ENCODE measurements around the gene CTCFL.

The CTCFL gene, protein sequence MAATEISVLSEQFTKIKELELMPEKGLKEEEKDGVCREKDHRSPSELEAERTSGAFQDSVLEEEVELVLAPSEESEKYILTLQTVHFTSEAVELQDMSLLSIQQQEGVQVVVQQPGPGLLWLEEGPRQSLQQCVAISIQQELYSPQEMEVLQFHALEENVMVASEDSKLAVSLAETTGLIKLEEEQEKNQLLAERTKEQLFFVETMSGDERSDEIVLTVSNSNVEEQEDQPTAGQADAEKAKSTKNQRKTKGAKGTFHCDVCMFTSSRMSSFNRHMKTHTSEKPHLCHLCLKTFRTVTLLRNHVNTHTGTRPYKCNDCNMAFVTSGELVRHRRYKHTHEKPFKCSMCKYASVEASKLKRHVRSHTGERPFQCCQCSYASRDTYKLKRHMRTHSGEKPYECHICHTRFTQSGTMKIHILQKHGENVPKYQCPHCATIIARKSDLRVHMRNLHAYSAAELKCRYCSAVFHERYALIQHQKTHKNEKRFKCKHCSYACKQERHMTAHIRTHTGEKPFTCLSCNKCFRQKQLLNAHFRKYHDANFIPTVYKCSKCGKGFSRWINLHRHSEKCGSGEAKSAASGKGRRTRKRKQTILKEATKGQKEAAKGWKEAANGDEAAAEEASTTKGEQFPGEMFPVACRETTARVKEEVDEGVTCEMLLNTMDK

DNA sequence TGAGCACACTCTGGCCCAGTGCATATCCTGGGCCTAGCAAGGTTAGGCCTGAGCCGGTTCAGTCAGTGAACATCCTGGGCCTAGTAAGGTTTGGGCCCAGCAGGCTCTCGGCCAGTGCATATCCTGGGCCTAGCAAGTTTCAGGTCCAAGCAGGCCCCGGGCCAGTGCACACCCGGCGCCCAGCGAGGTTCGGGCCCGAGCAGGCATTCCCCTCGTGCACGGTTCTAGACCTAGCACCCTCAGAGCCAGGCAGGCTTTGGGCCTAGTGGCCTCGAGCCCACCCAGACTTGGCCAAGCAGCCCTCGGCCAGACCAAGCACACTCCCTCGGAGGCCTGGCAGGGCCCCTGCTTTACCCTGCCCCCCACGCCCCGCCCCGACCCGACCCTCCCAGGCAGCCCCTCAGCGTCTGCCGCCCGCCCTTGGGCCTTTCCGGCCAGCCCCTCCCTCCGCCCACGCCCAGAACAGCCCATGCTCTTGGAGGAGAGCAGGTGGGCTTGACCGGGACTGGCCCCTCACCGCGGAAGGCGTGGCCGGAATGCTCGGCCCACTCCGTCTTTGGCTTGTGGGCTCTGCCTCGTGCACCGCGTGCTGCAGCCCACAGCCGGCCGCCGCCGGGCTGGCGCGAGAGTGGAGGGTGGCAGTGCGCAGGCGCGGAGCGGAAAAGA lies at the start of gene CTCFL:
CTCFL (minus strand) TSS at position 630 of the 666 bp plus-strand sequence. CDS start 935 bp downstream, outside the sequence.
- no peak for FAIRE-seq

DNA sequence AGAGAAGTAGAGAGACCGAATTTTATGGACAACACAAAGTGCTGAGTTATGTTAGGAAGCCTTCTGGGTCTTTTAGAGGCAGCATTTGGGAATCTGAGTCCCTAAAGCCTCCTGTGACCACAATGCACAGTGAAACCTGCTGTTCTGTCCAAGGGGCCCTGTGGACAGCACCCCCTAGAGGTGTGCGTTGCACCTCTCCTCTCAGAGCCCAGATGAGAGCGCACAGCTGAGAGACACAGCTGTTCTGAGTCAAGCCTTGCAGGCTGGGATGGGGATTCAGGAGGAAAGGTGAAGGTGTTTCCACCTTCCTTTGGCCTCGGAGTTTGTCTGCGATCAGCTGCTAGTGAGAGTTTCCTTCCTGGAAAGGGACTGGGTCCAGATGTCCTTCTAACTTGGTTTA lies 49.0 kb upstream of the CTCFL start:
- FAIRE-seq, result no peak

DNA sequence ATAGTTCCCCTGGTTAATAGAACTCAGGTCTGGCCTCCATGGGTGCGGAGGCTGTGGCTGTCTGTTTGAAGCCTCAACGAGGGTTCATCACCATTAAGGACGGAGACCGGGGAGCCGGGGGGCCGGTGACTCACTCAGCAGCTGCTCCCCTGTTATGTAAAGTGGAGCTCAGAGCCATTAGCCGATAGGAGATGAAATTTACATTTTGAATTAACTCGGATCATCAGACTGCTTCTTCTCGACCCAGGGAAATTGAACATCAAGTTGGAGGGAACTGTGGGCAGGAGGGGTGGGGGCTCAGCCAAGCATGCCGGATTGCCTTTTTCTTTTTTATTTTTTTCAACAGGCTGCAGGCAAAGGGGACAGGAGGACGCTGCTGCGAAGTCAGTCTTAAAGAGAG lies 48.3 kb upstream of the CTCFL start:
- FAIRE-seq, result no peak

DNA sequence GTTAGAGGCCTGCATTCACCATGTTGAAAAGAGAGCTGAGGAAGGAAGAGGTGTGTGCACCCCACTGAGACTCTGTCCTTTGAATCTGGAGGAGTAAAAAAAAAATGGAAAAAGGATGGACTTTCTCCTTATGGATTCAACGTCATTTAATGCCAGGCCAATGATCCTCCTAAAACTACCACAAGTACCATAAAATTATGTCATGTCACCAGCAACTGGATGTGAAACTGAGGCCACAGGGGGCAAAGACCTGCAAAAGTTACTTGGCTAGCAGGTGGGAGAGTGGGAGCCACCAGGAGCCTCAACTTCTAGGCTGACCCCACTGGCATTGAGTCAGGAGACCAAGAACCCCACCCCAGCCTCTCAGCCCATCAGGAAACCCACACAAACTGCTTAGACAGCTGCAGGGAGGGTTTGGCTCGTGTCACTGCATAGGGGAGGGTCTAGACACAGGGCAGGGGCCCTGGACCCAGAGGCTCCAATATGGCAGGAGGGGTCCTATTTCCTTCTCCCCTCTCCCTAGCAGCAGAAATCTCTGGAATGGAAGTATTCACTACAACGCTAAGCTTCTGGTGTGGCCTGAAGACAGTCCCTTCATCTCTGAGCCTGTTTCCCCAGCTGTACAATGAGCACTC lies 47.0 kb upstream of the CTCFL start:
- FAIRE-seq, result no peak

DNA sequence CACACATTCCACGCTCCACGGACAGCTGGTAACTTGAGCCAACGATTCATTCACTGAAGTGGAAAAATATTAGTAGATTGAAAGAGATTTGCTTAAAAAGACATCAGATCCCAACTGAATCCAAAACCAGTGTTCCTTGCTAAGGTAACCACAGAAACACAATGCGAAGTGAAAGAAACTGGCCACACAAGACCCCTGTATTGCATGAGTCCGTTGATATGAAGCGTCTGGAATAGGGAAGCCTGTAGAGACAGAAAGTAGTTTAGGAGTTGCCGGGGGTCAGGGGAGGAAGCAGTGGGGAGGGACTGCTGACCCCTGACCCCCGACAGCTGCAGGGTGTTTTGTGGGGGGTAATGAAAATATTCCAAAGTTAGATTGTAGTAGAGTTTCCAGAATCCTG lies 46.0 kb upstream of the CTCFL start:
- no peak for FAIRE-seq

DNA sequence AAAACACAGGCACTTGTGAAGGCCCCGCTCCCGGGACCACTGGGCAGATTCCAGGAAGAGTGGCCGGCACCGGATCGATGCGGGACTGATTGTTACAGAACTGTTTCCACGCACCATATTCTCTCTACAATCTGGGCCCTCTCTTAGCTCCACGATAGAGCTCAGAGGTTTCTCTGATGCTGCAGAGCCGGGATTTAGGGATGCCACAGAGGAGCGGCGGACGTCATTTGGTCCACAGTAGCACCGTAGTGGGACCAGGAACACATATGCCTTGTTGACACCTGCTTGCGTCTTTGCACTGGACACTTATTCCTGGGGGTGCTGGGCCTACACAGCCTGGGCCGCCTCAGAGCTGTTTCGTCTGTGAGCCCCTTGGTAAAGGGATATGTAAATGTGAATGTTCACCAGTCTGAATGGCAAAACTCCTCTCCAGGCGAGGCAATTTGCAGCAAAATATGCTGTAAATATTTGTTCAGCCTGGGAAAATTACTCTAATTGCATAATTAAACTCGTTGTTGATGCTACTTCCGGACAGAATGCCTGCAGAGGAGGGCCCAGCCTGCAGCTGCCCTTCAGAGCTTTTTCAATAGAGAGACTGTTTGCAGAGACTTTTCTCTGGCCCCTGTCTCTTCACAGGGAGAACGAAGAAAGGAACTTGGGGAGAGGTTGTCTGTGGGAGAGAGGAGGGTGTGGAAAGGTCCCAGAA lies 45.4 kb upstream of the CTCFL start:
- no peak for FAIRE-seq

GRCh38 chr20:57568960-57569359 lies 44.0 kb upstream of the CTCFL start:
- FAIRE-seq, result no peak

DNA sequence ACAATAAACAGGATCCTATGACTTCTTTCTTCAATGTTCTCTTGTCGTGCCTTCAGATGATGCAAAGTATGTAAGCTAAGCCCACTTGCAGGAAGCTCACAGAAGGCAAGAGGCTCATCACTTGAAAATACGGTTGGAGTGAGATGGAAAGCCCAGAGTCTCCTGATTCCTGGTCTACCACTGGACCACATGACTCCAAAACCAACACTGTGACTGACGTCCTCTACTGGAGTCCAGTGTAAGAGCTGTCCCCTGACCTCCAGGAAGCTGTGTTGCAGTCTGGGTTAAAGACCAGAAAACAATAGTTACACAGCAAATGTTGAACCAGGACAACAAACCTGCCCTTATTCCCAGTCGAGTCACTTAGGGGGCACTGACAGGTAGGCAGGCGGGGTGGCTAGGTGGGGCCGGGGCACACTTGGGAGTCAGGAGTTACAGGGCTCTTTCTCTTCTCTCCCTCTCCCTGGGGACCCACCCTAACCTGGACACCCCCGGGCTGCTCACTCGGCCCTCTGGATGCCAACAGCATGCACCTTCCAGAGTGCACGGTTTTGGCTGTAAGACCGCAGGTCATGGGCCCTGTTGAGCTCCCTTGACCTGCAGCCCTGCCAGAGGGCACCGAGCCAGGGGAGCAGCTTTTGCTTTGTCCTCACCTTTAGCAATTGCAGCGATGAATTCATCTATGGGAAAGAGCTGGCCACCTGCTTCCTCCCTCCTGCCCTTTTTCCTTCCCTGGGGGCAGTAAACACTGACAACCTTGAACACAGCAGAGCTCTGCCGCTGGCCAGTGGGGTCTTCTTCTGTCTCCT lies 43.4 kb upstream of the CTCFL start:
- FAIRE-seq, result no peak

GRCh38 chr20:57567471-57568079 lies 42.6 kb upstream of the CTCFL start:
- no peak for FAIRE-seq

- FAIRE-seq, result no peak
Measured at GRCh38 chr20:57566803-57567459, 42.0 kb upstream of the CTCFL start.

GRCh38 chr20:57566399-57566798 lies 41.5 kb upstream of the CTCFL start:
- no peak for FAIRE-seq

DNA sequence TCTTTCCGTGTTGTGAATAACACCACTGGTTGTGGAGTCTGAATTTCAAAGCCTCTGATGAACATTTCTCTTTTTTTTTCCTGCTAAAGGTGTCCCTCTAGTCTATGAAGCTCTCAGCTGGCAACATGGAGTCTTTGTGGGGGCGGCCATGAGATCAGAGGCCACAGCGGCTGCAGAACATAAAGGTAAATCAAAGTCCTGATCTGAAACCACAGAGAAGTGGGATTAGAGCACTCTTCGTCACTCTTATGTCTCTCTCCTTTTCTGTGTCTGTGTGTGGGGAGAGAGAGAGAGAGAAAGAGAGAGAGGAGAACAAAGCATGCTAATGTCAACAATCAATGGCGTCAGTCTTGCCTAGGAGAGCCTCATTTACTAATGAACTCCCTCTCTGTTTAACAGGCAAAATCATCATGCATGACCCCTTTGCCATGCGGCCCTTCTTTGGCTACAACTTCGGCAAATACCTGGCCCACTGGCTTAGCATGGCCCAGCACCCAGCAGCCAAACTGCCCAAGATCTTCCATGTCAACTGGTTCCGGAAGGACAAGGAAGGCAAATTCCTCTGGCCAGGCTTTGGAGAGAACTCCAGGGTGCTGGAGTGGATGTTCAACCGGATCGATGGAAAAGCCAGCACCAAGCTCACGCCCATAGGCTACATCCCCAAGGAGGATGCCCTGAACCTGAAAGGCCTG lies 40.2 kb upstream of the CTCFL start:
- no peak for FAIRE-seq

DNA sequence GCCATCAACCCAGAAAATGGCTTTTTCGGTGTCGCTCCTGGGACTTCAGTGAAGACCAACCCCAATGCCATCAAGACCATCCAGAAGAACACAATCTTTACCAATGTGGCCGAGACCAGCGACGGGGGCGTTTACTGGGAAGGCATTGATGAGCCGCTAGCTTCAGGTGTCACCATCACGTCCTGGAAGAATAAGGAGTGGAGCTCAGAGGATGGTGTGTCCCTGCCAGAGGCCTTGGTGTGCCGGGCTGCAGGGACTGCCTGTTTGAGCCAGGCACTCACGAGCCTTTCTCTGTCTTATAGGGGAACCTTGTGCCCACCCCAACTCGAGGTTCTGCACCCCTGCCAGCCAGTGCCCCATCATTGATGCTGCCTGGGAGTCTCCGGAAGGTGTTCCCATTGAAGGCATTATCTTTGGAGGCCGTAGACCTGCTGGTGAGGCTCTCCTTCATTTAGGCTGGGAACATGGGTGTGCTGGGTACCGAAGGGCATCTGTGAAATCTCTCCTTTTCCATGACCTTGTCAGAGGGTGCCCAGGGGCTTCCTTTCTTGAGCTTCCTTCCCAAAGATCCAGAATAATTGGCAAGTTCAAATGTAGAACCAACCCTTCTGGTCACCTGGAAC lies 39.4 kb upstream of the CTCFL start:
- no peak for FAIRE-seq

- no peak for FAIRE-seq
Measured at GRCh38 chr20:57563522-57563921, 38.6 kb upstream of the CTCFL start.

GRCh38 chr20:57562541-57563465 lies 37.9 kb upstream of the CTCFL start:
- FAIRE-seq, result no peak

DNA sequence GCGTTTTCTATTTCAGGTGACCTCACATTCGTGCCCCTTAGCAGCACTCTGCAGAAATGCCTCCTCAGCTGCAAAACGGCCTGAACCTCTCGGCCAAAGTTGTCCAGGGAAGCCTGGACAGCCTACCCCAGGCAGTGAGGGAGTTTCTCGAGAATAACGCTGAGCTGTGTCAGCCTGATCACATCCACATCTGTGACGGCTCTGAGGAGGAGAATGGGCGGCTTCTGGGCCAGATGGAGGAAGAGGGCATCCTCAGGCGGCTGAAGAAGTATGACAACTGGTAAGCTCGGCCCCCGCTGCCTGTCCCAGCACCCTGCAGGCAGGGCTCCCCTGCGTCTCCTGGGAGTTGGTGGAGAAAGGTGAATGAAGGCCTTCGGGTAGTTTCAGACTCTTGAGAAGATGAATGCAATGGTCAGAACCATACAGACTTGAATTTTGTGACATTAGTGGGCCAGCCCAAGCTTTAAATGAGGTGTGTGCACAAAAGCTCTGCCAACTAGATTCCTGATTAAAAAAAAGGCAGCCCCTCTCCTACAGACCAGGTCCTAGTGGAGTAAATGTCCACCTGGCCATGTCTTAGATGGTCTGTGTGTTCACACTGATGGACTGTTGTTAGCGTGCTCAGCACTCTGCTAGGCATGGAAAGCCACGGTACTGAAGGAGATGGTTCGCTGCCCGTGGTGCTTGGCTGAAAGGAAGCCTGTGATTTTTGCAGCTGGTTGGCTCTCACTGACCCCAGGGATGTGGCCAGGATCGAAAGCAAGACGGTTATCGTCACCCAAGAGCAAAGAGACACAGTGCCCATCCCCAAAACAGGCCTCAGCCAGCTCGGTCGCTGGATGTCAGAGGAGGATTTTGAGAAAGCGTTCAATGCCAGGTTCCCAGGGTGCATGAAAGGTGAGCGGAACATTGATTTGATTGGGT lies 36.7 kb upstream of the CTCFL start:
- FAIRE-seq, result no peak
